Measurements from ENCODE around the gene RAD21L1. TPM values are rescaled to one million over a fixed set of nuclear protein-coding genes. Genes with fewer than 3 reads are reported as not detected.

The RAD21L1 gene
- not detected in 2 replicates for total RNA-seq (2014; rRNA removed; shearing (Covaris generic))

DNA sequence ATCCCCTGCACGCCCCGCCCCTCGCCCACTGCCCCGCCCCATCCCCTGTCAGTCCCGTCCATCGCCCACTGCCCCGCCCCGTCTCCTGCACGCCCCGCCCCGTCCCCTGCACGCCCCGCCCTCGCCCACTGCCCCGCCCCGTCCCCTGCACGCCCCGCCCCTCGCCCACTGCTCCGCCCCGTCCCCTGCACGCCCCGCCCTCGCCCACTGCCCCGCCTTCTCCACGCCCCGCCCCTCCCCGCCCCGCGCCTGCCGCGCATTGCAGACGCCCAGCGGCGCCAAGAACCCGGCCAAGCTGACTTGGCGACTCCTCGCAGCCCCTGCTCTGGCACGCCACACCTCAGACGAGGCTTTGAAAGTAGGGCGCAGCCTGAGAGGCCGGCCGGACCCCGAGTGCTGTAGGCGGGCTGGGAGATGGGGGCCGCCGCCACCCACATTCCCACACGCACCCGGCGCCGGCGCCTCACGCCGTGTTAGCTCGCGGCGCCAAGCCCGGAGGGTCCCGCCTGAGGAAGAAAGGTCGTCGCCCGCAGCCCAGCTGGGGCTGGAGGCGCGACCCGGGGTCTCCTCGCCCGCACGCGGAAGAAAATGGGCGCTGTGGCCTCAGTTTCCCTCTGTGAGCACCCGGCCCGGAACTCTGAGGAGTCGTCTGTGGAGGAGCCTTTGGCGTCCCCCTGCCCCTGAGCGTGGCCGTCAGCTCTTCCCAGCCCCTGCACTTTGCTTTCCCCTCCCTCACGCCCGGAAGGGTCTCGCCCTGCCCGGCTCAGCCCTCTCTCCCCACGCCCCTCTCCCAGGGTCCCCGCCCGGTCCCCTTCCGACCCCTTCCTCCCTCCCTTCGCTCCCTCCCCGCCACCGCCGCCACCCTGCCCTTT, at the start of gene RAD21L1:
Gene RAD21L1 (plus strand): TSS at position 262 of the 872 bp plus-strand sequence. CDS start 2,410 bp downstream, outside the sequence.
- Histone ChIP-seq H3K36me3 (replicated peaks; ENCODE audit: control insufficient read depth, insufficient read depth, low read length) (no peaks in the 10 kb centered on the region), H3K27me3 (ENCODE audit: control insufficient read depth, insufficient read depth, low read length) (peaks cover 27% of the 10 kb centered on the region), H3K4me3 (ENCODE audit: insufficient read depth, low read depth, low read length) (peak within 1 kb of the TSS; percentile 72)
- peak; percentile 95 for DNase-seq

DNA sequence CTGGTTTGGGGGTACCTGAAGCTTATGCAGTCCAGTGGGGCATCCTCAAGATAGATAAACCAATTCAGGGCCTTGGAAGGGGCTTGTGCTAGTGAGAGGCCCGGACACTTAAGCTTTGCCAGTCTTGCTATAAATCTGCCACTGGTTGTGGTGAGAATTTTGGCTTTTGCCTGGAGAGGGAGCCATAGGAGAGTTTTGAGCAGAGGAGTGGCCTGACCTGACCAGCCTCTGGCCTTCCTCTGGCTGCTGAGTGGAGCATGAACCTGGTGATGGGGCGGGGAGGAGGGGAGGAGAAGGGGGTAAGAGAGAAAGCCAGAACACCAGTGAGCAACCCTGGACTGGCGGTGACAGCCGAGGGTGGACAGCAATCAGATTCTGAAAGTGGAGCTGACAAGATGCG, 48.2 kb upstream of the RAD21L1 start:
- no peak overlapping the region for H3K4me3 ChIP-seq (ENCODE audit: insufficient read depth, low read depth, low read length)
- H3K36me3 ChIP-seq (replicated peaks; ENCODE audit: control insufficient read depth, insufficient read depth, low read length), result no peaks in the 10 kb centered on the region
- H3K27me3 ChIP-seq (ENCODE audit: control insufficient read depth, insufficient read depth, low read length), result peaks cover 4% of the 10 kb centered on the region
- DNase-seq, result peak; percentile 81

DNA sequence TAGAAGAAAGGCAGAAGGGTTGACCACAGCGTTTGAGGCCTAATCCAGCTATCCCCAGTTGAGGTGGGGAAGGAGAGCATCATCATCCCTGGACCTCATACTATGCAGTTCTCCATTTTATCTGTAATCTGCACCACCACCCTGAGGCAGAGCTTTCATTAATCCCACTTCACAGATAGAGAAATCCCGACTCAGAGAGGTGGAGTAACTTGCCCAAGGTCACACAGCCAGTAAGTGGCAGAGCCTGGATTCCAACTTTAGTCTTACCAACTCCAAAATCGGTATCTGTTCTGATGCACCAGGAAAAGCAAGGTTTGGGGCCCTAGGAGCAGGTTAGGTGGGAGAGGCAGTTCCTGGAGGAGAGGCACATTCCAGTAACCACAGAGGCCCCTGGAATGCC, 47.7 kb upstream of the RAD21L1 start:
- no peak overlapping the region for H3K4me3 ChIP-seq (ENCODE audit: insufficient read depth, low read depth, low read length)

DNA sequence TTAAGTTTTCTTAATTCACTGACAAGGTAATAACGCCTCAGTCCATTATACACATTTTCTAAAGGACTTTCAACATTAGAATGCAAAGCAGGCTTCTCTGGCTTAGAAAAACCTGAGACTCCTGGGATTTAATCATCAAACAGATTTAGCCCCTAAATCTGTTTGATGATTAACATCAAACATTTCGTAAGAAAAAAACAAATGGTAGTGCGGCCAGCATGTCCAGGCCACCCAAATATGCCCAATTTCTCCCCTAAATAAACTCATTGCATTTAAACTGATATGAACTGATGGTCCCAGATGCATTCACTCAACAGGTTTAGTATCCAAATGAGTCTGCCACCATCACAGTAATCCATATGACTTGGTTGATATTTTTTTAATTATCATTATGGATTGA, 47.2 kb upstream of the RAD21L1 start:
- Histone ChIP-seq H3K27me3 (ENCODE audit: control insufficient read depth, insufficient read depth, low read length) (peaks cover 12% of the 10 kb centered on the region), H3K4me3 (ENCODE audit: insufficient read depth, low read depth, low read length) (no peak overlapping the region), H3K36me3 (replicated peaks; ENCODE audit: control insufficient read depth, insufficient read depth, low read length) (no peaks in the 10 kb centered on the region)
- no peak for DNase-seq

More for the DNA sequence above, 47.7 kb upstream of the RAD21L1 start:
- peaks cover 7% of the 10 kb centered on the region for H3K27me3 ChIP-seq (ENCODE audit: control insufficient read depth, insufficient read depth, low read length)
- DNase-seq, result no peak
- no peaks in the 10 kb centered on the region for H3K36me3 ChIP-seq (replicated peaks; ENCODE audit: control insufficient read depth, insufficient read depth, low read length)

DNA sequence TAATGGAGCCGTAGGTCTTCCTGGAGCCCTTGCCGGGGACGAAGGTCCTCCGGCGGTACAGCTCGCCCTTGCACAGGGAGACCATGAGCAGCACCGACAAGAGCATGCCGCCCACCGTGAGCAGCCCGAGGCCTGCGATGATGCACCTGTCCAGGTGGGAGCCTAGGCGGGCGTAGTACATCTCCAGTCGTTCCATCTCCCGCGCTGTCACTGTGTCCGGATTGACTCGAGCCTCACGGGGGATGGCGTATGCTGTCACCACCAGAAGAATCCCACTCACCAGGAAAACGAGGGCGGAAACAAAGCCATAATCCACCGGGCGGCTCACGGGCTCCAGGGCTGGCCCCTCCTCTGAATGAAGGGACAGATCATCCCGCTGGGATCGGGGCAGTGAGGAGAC, 44.9 kb upstream of the RAD21L1 start:
- peaks cover 27% of the 10 kb centered on the region for H3K27me3 ChIP-seq (ENCODE audit: control insufficient read depth, insufficient read depth, low read length)
- H3K4me3 ChIP-seq (ENCODE audit: insufficient read depth, low read depth, low read length), result no peak overlapping the region

DNA sequence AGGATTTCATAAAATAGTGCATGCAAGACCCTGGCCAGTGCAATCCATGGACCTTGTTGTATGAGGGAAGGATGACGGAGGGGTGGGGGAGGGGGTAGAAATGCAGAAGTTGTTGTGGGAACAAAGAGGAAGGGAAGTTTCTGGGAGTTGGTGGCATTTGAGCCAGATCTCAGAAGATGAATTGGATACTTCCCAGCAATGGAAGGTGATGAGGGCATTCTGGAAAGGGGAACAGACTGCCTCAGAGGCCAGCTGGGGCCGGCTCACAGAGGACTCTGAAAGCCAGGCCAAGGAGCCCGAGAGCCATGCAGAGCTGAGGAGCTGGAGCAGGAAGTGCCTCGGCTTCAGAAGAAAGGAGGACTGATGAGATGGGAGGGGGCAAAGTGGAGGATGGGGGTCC, 43.7 kb upstream of the RAD21L1 start:
- Histone ChIP-seq H3K4me3 (ENCODE audit: insufficient read depth, low read depth, low read length) (no peak overlapping the region), H3K27me3 (ENCODE audit: control insufficient read depth, insufficient read depth, low read length) (peaks cover 31% of the 10 kb centered on the region), H3K36me3 (replicated peaks; ENCODE audit: control insufficient read depth, insufficient read depth, low read length) (no peaks in the 10 kb centered on the region)
- no peak for DNase-seq

More for the DNA sequence above, 44.9 kb upstream of the RAD21L1 start:
- no peak for DNase-seq
- no peaks in the 10 kb centered on the region for H3K36me3 ChIP-seq (replicated peaks; ENCODE audit: control insufficient read depth, insufficient read depth, low read length)

DNA sequence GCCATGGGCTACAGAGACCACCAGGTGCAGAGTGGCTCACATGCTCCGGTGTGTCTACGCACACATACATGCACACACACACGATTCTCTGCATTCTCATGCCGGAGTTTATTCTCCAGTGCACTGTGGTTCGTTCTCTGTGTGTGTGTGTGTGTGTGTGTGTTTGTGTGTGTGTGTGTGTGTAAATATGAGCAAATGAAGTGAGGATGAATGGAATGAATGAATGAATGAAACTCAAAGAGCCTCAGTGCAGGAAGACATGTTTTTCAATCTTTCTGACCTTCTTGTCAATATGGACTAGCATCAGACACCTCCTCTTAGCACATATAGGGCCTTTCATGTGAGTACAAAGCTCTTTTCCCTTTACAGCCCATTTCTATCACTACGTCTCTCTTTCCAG, 42.7 kb upstream of the RAD21L1 start:
- Histone ChIP-seq H3K27me3 (ENCODE audit: control insufficient read depth, insufficient read depth, low read length) (peaks cover 31% of the 10 kb centered on the region), H3K4me3 (ENCODE audit: insufficient read depth, low read depth, low read length) (no peak overlapping the region), H3K36me3 (replicated peaks; ENCODE audit: control insufficient read depth, insufficient read depth, low read length) (no peaks in the 10 kb centered on the region)
- no peak for DNase-seq

DNA sequence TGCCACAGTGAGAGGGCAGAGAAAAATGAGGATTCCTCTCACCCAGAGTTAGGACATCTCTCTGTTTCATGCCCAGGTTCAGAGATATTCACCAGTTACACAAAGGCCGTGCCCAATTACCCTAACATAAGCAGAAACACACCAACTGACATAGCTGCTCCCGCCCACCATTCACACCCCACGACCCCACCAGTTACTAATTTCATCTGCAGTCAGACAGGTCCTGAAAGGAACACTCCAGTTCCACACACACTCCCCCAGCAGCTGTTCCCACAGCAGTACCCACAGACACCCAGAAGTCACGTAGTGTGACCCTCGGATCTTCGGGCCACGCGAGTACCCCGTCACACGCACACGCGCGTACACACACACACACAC, 41.6 kb upstream of the RAD21L1 start:
- H3K36me3 ChIP-seq (replicated peaks; ENCODE audit: control insufficient read depth, insufficient read depth, low read length), result no peaks in the 10 kb centered on the region
- peak overlapping the region; percentile 57; the same call in 1 of the 2 replicates for H3K4me3 ChIP-seq (ENCODE audit: insufficient read depth, low read depth, low read length)
- peaks cover 33% of the 10 kb centered on the region for H3K27me3 ChIP-seq (ENCODE audit: control insufficient read depth, insufficient read depth, low read length)
- no peak for DNase-seq

DNA sequence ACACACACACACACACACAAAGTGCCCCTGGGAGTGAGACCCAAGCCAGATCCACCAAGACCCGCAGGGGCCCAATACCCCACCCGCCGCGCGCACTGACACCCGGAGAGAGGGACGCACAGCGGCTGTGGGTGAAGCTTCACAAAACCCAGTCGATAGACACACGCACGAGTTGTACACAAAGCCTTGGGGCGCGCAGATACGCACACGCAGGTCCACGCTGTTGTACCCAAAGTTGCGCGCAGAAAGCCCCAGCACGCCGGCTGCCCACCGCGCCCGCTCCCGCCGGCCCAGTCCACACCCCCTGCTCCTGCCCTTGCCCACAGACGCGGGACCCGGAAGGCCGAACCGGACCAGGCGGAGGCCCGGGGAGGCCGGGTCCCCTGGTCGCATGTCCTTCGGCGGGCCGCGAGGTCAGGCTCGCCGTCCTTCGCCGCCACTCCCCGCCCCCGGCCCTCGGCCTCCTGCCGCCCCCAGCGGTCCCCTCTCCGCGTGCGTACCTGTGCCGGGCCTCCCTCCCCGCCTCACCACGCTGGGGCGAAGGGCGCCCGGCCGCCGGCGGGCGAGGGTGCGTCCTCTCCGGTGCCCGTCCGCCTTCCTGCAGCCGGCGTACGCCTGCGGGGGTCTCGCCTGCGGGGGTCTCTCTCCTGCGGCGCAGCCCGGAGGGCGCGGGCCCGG, 41.1 kb upstream of the RAD21L1 start, which contains the start of gene TMEM74B:
Gene TMEM74B (minus strand): TSS at position 344 of the 678 bp plus-strand sequence. CDS start 1,180 bp downstream, outside the sequence.
- H3K27me3 ChIP-seq (ENCODE audit: control insufficient read depth, insufficient read depth, low read length), result peaks cover 33% of the 10 kb centered on the region
- H3K4me3 ChIP-seq (ENCODE audit: insufficient read depth, low read depth, low read length), result peak within 1 kb of the TSS; percentile 57
- peak; percentile 89 for DNase-seq
- no peaks in the 10 kb centered on the region for H3K36me3 ChIP-seq (replicated peaks; ENCODE audit: control insufficient read depth, insufficient read depth, low read length)

DNA sequence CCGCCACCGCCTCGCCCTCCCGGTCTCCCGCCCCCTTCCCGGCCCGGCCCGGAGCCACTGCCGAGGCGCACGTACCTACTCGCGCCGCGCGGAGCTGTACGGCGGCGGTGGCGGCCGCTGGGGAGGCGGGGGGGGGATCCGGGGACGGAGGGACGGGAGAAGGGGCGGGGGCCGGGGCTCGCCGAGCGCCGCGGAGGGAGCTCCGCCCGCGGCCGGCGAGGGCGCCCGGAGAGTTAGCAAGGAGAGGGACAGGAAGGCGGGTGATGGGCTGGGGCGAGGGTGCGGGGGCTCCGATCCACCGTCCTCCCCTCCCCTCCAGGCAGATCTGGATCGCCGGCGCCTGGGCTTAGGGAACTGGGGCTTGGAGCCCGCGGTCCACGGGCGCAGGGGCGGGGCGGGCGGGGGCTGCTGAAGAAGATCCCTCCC, 40.5 kb upstream of the RAD21L1 start:
- H3K4me3 ChIP-seq (ENCODE audit: insufficient read depth, low read depth, low read length), result peak overlapping the region; percentile 57
- no peaks in the 10 kb centered on the region for H3K36me3 ChIP-seq (replicated peaks; ENCODE audit: control insufficient read depth, insufficient read depth, low read length)
- peak; percentile 90 for DNase-seq
- peaks cover 35% of the 10 kb centered on the region for H3K27me3 ChIP-seq (ENCODE audit: control insufficient read depth, insufficient read depth, low read length)

DNA sequence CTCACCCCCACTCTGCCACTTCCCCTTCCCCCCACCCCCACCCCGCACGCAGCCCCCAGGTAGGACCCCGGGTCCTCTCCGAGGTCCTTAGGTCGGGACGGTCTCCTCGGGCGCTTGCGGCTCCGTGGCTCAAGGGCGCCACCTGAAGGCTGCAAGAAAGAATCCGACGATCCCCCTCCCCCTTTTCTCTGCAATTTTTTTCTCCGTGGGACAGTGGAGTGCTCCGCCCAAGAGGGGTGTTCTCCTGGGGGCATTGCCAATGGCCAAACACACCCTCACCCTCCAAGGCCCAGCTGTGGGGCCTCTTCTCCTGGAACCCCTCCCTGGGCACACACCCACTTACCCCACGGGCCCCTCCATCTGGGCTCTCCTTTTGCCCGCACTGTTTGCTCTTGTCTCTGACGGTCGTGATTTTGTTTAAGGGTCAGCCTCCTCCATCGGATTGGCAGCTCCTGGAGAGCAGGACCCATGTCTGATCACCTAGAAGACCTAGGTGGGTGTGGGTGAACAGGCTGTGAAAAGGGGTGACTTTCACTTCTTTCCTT, 40.0 kb upstream of the RAD21L1 start:
- no peaks in the 10 kb centered on the region for H3K36me3 ChIP-seq (replicated peaks; ENCODE audit: control insufficient read depth, insufficient read depth, low read length)
- DNase-seq, result peak; percentile 93
- peak overlapping the region; percentile 57 for H3K4me3 ChIP-seq (ENCODE audit: insufficient read depth, low read depth, low read length)
- peaks cover 35% of the 10 kb centered on the region for H3K27me3 ChIP-seq (ENCODE audit: control insufficient read depth, insufficient read depth, low read length)

DNA sequence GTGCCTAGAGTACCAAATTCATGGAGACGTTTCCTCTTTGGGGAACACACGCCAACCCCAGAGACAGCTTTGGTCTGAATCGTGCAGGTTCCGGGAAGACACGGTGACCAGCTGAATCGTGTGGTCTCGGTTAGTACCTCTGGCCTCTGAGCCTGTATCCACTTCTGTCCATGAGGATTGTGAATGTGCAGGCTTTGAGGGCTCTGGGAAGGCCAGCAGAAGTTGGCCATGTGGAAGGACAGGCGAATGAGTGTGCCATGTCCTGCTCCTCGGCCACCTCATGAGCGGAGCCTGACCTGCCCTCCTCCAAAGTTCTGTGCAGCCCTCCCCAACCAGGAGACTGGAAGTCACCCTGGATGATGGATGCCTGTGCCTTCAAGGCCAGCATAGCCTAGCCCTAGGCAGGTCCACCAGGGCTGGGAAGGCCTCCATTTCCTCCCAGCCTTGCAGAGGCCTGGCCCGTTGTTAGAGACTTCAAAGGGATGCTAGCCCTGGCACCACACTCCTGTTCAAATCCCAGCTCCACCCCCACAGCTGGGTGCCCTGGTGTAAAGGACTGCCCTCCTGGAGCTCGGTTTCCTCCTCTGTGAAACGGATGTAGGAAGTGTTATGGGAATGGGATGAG, 39.4 kb upstream of the RAD21L1 start:
- Histone ChIP-seq H3K4me3 (ENCODE audit: insufficient read depth, low read depth, low read length) (no peak overlapping the region), H3K27me3 (ENCODE audit: control insufficient read depth, insufficient read depth, low read length) (peaks cover 35% of the 10 kb centered on the region), H3K36me3 (replicated peaks; ENCODE audit: control insufficient read depth, insufficient read depth, low read length) (no peaks in the 10 kb centered on the region)
- no peak for DNase-seq

DNA sequence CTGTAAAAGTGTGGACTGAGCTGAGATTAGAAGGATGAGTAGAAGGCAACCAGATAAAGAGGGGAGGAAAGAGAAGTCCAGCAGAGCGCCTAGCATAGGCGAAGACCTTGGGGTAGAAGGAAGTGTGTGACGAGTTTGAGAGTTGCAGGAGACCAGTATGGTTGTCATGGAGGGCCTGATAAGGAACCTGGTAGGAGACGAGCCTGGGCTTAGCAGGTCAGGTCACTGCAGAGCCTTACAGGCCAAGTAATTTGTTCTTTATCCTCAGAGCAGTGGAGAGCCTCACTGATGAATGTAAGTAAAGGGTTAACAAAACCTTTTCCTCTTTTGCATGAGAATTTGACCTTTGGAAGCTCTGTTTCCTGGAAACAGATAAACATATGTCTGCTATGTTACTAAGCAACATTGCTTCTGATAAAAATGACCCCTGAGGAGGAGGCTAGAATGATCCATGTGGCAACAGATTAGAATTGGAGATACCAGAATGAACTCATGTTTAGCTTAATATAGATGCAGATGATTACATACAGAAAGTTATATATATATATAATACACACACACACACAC, 38.2 kb upstream of the RAD21L1 start:
- no peak overlapping the region for H3K4me3 ChIP-seq (ENCODE audit: insufficient read depth, low read depth, low read length)
- DNase-seq, result no peak
- peaks cover 30% of the 10 kb centered on the region for H3K27me3 ChIP-seq (ENCODE audit: control insufficient read depth, insufficient read depth, low read length)
- H3K36me3 ChIP-seq (replicated peaks; ENCODE audit: control insufficient read depth, insufficient read depth, low read length), result no peaks in the 10 kb centered on the region

DNA sequence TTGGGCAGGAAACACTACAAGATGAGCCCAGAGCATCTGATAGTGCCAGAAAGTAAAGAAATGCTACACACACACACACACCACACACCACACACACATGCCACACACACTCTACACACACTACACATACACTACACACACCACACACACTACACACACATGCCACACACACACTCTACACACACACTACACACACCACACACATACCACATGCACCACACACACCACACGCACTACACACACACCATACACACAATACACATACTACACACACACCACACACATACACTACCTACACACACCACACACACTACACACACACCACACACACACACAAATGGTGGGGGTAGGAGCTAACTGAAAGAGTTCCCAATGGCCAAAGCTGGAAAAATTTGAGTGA, 37.5 kb upstream of the RAD21L1 start:
- peaks cover 25% of the 10 kb centered on the region for H3K27me3 ChIP-seq (ENCODE audit: control insufficient read depth, insufficient read depth, low read length)
- DNase-seq, result no peak
- no peak overlapping the region for H3K4me3 ChIP-seq (ENCODE audit: insufficient read depth, low read depth, low read length)
- no peaks in the 10 kb centered on the region for H3K36me3 ChIP-seq (replicated peaks; ENCODE audit: control insufficient read depth, insufficient read depth, low read length)

Data from H7 (cell line).